HepG2 (cell line): Measurements from ENCODE around the gene AZU1. TPM values are rescaled to one million over a fixed set of nuclear protein-coding genes. Genes with fewer than 3 reads are reported as not detected.

ENCODE experiments used
- CCAR2 ChIP-seq: fragments of 200-400 bp; formaldehyde crosslinking; optimal IDR thresholded peaks from 2 replicates; pipeline ENCODE3; 2018; ENCODE audit warnings: low read depth, mild to moderate bottlenecking, low read length, moderate library complexity
- ETV5 ChIP-seq: IDR thresholded peaks from 2 replicates; pipeline ENCODE4 v1.6.1; 2018; ENCODE audit warnings: missing biosample characterization, missing genetic modification reagents, inconsistent platforms, borderline replicate concordance
- FIP1L1 ChIP-seq: fragments of 200-400 bp; formaldehyde crosslinking; IDR thresholded peaks from 2 replicates; pipeline ENCODE4 v1.6.1; 2018; ENCODE audit warnings: low read depth, mild to moderate bottlenecking, low read length, moderate library complexity, borderline replicate concordance; ENCODE audit not compliant: insufficient read depth
- HNF4A ChIP-seq: sonication (generic); formaldehyde crosslinking; IDR thresholded peaks from 2 replicates; pipeline ENCODE4 v1.4.0; 2020; ENCODE audit warnings: missing genetic modification reagents
- JDP2 ChIP-seq: sonication (generic); formaldehyde crosslinking; IDR thresholded peaks from 2 replicates; pipeline ENCODE4 v1.8.1; 2022; ENCODE audit warnings: missing genetic modification reagents, borderline replicate concordance
- LCORL ChIP-seq, 2 experiments: fragments of 450-650 bp in 1 of 2; sonication (generic) in 1 of 2; formaldehyde crosslinking in 1 of 2; IDR thresholded peaks; 2 replicates each; pipeline versions ENCODE4 v1.5.0 to v1.6.1; 2017 to 2020; ENCODE audit warnings: antibody characterized with exemption in 1 of 2, missing genetic modification reagents in 1 of 2
- MAFG ChIP-seq: sonication (generic); formaldehyde crosslinking; IDR thresholded peaks from 2 replicates; pipeline ENCODE4 v1.5.1; 2020; ENCODE audit warnings: mild to moderate bottlenecking, missing genetic modification reagents
- MED1 ChIP-seq: sonication (generic); formaldehyde crosslinking; IDR thresholded peaks from 2 replicates; pipeline ENCODE4 v1.4.0; 2020; ENCODE audit warnings: missing genetic modification reagents
- NCOR1 ChIP-seq: fragments of 200-600 bp; sonication (generic); IDR thresholded peaks from 2 replicates; pipeline ENCODE4 v1.7.0; 2017; ENCODE audit warnings: antibody characterized with exemption, low read length, borderline replicate concordance
- POLR2A ChIP-seq, 2 experiments: IDR thresholded peaks; 2 replicates each; pipeline ENCODE4 v1.6.1; 2011; ENCODE audit warnings: low read depth in 2 of 2, low read length in 2 of 2, mild to moderate bottlenecking in 1 of 2, moderate library complexity in 1 of 2; ENCODE audit not compliant: insufficient read depth in 1 of 2
- SETDB1 ChIP-seq: sonication (generic); formaldehyde crosslinking; IDR thresholded peaks from 2 replicates; pipeline ENCODE4 v1.5.1; 2020; ENCODE audit warnings: missing genetic modification reagents, mild to moderate bottlenecking, borderline replicate concordance
- TARDBP ChIP-seq: sonication (generic); formaldehyde crosslinking; IDR thresholded peaks from 2 replicates; pipeline ENCODE4 v1.8.0; 2022; ENCODE audit warnings: mild to moderate bottlenecking, missing genetic modification reagents
- YEATS2 ChIP-seq: sonication (generic); formaldehyde crosslinking; IDR thresholded peaks from 2 replicates; pipeline ENCODE4 v1.4.0; 2020; ENCODE audit warnings: missing genetic modification reagents, borderline replicate concordance
- ZFAT ChIP-seq: sonication (generic); formaldehyde crosslinking; conservative IDR thresholded peaks from 2 replicates; pipeline ENCODE4 v1.8.1; 2023; ENCODE audit warnings: missing genetic modification reagents, inconsistent platforms
- ZFP90 ChIP-seq: sonication (generic); formaldehyde crosslinking; IDR thresholded peaks from 2 replicates; pipeline ENCODE4 v1.8.0; 2022; ENCODE audit warnings: missing genetic modification reagents, mild to moderate bottlenecking, inconsistent platforms, borderline replicate concordance
- ZFX ChIP-seq: sonication (generic); formaldehyde crosslinking; IDR thresholded peaks from 2 replicates; pipeline ENCODE4 v1.4.0; 2020; ENCODE audit warnings: mild to moderate bottlenecking, low read depth, missing genetic modification reagents, moderate library complexity
- ZNF138 ChIP-seq: sonication (generic); formaldehyde crosslinking; IDR thresholded peaks from 2 replicates; pipeline ENCODE4 v1.5.0; 2020; ENCODE audit warnings: mild to moderate bottlenecking, low read depth, missing genetic modification reagents
- ZNF207 ChIP-seq: fragments of 450-650 bp; IDR thresholded peaks from 2 replicates; pipeline ENCODE4 v1.6.1; 2016; ENCODE audit warnings: antibody characterized with exemption, borderline replicate concordance
- ZNF331 ChIP-seq: sonication (generic); formaldehyde crosslinking; IDR thresholded peaks from 2 replicates; pipeline ENCODE4 v1.4.0; 2020; ENCODE audit warnings: missing genetic modification reagents
- ZNF883 ChIP-seq: sonication (generic); formaldehyde crosslinking; IDR thresholded peaks from 2 replicates; pipeline ENCODE4 v1.5.1; 2020; ENCODE audit warnings: mild to moderate bottlenecking, missing genetic modification reagents; ENCODE audit errors: not compliant biosample characterization
- ZNF891 ChIP-seq: sonication (generic); formaldehyde crosslinking; IDR thresholded peaks from 2 replicates; pipeline ENCODE4 v1.5.0; 2020; ENCODE audit warnings: mild to moderate bottlenecking, missing genetic modification reagents
- ZSCAN30 ChIP-seq: sonication (generic); formaldehyde crosslinking; IDR thresholded peaks from 2 replicates; pipeline ENCODE4 v1.5.0; 2020; ENCODE audit warnings: mild to moderate bottlenecking, missing genetic modification reagents
- polyA plus RNA-seq, 8 experiments: library from polyadenylated mRNA; depleted of rRNA in 3 of 8; stranded (reverse) in 7 of 8; unstranded in 1 of 8; fragments of >200 nt; fragmentation: Illumina TruSeq in 4 of 8; extraction: Trizol in 4 of 8; gene quantifications; 2 replicates each; pipeline versions ENCODE4 v1.2.1 to v1.2.3, GENCODE V29; 2011 to 2016; ENCODE audit warnings: low read depth in 4 of 8, missing spikeins in 1 of 8, mixed read lengths in 1 of 8; ENCODE audit not compliant: insufficient read depth in 1 of 8
- total RNA-seq, 5 experiments: library from RNA; depleted of rRNA; stranded (reverse); fragments of >200 nt; fragmentation: Illumina TruSeq; extraction: Trizol; gene quantifications; 2 replicates each; pipeline ENCODE4 v1.2.3, GENCODE V29; 2016; ENCODE audit warnings: low read depth in 1 of 5
- TF ChIP-seq, protein P1 (sequence below): sonication (generic); formaldehyde crosslinking; IDR thresholded peaks from 2 replicates; pipeline ENCODE4 v1.5.0; 2020; ENCODE audit warnings: missing genetic modification reagents
- TF ChIP-seq, protein P2 (sequence below): conservative IDR thresholded peaks from 2 replicates; pipeline ENCODE4 v1.6.1; 2018; ENCODE audit warnings: missing genetic modification reagents
- TF ChIP-seq, protein P3 (sequence below): sonication (generic); formaldehyde crosslinking; IDR thresholded peaks from 2 replicates; pipeline ENCODE4 v1.4.0; 2020; ENCODE audit warnings: missing genetic modification reagents
- TF ChIP-seq, protein P4 (sequence below): sonication (generic); formaldehyde crosslinking; IDR thresholded peaks from 2 replicates; pipeline ENCODE4 v1.5.1; 2020; ENCODE audit warnings: mild to moderate bottlenecking, missing genetic modification reagents

The AZU1 gene
- total and polyA plus RNA-seq, 2 of the 13 experiments (the other 11 are each of a cell fraction or from before 2014, with no cell fraction given): not detected

DNA sequence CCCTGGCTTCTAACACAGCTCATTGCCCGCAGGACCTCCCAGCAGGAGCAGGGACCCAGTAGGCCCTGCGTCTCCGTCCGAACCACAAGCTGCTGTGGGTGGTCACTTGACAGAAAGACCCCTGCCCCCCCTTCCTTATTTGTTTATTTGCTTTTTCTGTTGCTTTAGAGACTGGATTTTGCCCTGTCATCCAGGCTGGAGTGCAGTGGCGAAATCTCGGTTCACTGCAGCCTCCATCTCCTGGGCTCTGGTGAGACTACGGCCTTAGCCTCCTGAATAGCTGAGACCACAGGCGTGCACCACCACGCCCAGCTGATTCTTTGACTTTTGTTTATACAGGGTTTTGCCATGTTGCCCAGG is 38.0 kb upstream of the AZU1 start (continued):
- TF ChIP-seq CCAR2: peak; percentile 5
- TF ChIP-seq ZNF891 (CRISPR knock-in tag): no peak
- no peak for TF ChIP-seq ZFX (CRISPR knock-in tag)
- TF ChIP-seq ZNF138 (CRISPR knock-in tag): no peak
- no peak for TF ChIP-seq YEATS2
- no peak for TF ChIP-seq POLR2A (IDR thresholded peaks at IDR 0.05; ENCODE audit: insufficient read depth in 1 of 2, low read depth in 2 of 2, low read length in 2 of 2)
- no peak for TF ChIP-seq ZNF883
- TF ChIP-seq, protein P1, sequence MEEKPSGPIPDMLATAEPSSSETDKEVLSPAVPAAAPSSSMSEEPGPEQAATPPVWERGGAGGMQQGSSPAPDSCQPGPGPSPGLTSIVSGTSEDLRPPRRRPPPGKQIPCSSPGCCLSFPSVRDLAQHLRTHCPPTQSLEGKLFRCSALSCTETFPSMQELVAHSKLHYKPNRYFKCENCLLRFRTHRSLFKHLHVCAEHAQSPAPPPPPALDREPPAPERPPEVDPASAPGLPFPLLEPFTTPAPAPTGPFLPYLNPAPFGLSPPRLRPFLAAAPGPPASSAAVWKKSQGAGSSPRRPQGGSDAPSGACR (CRISPR knock-in tag): no peak
- TF ChIP-seq SETDB1 (CRISPR knock-in tag): no peak
- no peak for TF ChIP-seq FIP1L1
- TF ChIP-seq ZFAT (CRISPR knock-in tag): no peak
- TF ChIP-seq ZSCAN30 (CRISPR knock-in tag): no peak
- no peak for TF ChIP-seq ZNF207
- TF ChIP-seq ZNF331 (CRISPR knock-in tag): no peak
- TF ChIP-seq JDP2: no peak
- no peak for TF ChIP-seq ETV5
- peak; percentile 40; the same call in 1 of the 2 replicates for TF ChIP-seq MED1
- no peak for TF ChIP-seq MAFG
- no peak for TF ChIP-seq TARDBP
- TF ChIP-seq HNF4A (CRISPR knock-in tag): peak; percentile 36; the same call in 1 of the 2 replicates
- TF ChIP-seq LCORL (IDR thresholded peaks at IDR 0.05): no peak
- 0 out of 2 replicates have a peak, but pooled peaks have one; percentile 61 for TF ChIP-seq LCORL (CRISPR knock-in tag; IDR thresholded peaks at IDR 0.05)
- TF ChIP-seq, protein P2, sequence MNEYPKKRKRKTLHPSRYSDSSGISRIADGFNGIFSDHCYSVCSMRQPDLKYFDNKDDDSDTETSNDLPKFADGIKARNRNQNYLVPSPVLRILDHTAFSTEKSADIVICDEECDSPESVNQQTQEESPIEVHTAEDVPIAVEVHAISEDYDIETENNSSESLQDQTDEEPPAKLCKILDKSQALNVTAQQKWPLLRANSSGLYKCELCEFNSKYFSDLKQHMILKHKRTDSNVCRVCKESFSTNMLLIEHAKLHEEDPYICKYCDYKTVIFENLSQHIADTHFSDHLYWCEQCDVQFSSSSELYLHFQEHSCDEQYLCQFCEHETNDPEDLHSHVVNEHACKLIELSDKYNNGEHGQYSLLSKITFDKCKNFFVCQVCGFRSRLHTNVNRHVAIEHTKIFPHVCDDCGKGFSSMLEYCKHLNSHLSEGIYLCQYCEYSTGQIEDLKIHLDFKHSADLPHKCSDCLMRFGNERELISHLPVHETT (CRISPR knock-in tag): no peak
- TF ChIP-seq, protein P3, sequence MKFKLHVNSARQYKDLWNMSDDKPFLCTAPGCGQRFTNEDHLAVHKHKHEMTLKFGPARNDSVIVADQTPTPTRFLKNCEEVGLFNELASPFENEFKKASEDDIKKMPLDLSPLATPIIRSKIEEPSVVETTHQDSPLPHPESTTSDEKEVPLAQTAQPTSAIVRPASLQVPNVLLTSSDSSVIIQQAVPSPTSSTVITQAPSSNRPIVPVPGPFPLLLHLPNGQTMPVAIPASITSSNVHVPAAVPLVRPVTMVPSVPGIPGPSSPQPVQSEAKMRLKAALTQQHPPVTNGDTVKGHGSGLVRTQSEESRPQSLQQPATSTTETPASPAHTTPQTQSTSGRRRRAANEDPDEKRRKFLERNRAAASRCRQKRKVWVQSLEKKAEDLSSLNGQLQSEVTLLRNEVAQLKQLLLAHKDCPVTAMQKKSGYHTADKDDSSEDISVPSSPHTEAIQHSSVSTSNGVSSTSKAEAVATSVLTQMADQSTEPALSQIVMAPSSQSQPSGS (CRISPR knock-in tag): no peak
- TF ChIP-seq NCOR1: no peak
- TF ChIP-seq ZFP90: peak; percentile 71
- TF ChIP-seq, protein P4, sequence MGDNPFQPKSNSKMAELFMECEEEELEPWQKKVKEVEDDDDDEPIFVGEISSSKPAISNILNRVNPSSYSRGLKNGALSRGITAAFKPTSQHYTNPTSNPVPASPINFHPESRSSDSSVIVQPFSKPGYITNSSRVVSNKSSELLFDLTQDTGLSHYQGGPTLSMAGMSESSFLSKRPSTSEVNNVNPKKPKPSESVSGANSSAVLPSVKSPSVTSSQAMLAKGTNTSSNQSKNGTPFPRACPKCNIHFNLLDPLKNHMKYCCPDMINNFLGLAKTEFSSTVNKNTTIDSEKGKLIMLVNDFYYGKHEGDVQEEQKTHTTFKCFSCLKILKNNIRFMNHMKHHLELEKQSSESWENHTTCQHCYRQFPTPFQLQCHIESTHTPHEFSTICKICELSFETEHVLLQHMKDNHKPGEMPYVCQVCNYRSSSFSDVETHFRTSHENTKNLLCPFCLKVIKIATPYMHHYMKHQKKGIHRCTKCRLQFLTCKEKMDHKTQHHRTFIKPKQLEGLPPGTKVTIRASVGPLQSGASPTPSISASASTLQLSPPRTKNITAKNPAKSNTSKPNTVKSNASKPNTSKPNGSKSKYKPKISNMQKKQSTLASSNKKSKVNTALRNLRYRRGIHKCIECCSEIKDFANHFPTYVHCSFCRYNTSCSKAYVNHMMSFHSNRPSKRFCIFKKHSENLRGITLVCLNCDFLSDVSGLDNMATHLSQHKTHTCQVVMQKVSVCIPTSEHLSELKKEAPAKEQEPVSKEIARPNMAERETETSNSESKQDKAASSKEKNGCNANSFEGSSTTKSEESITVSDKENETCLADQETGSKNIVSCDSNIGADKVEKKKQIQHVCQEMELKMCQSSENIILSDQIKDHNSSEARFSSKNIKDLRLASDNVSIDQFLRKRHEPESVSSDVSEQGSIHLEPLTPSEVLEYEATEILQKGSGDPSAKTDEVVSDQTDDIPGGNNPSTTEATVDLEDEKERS: peak; percentile 85; the same call in 1 of the 2 replicates
